ENCODE measurements around the gene SERGEF.

- no peak for TF ChIP-seq SIN3A (IDR thresholded peaks at IDR 0.05; ENCODE audit: borderline replicate concordance, low read depth, low read length)
- no peak for TF ChIP-seq HIC2 (CRISPR knock-in tag; IDR thresholded peaks at IDR 0.05; ENCODE audit: low read depth)
- TF ChIP-seq USF2 (IDR thresholded peaks at IDR 0.05; ENCODE audit: low read depth, low read length), result no peak
- no peak for TF ChIP-seq USF2 (CRISPR knock-in tag; IDR thresholded peaks at IDR 0.05; ENCODE audit: borderline replicate concordance)
- no peak for TF ChIP-seq MXD4 (CRISPR knock-in tag; IDR thresholded peaks at IDR 0.05)
- TF ChIP-seq HNF1A (IDR thresholded peaks at IDR 0.05; ENCODE audit: low read depth), result no peak
- no peak for TF ChIP-seq HNF1A (CRISPR knock-in tag; IDR thresholded peaks at IDR 0.05; ENCODE audit: borderline replicate concordance)
- no peak for TF ChIP-seq ZMYM2 (CRISPR knock-in tag; IDR thresholded peaks at IDR 0.05)
- no peak for TF ChIP-seq BRF2 (CRISPR knock-in tag; IDR thresholded peaks at IDR 0.05)
- no peak for TF ChIP-seq GZF1 (CRISPR knock-in tag; IDR thresholded peaks at IDR 0.05)
Measured at GRCh38 chr11:17769218-17769617, 243.6 kb downstream of the SERGEF start.
